ENCODE data around the gene ZNF556. TPM values are rescaled to one million over a fixed set of nuclear protein-coding genes. Genes with fewer than 3 reads are reported as not detected.
"Not testable (repeated sequence)": the region's sequence is repeated elsewhere in the genome, so short reads cannot be mapped to it uniquely, and the experiment has no call there.

Gene ZNF556
- total RNA-seq, 1 donor from 2014 or later = not detected

- Mint-ChIP-seq H3K9me3 (ENCODE audit: unreplicated experiment) (peaks cover 4% of the 10 kb centered on the region), H3K4me3 (ENCODE audit: unreplicated experiment) (no peak overlapping the region), H3K4me1 (ENCODE audit: low read depth, unreplicated experiment) (no peaks in the 10 kb centered on the region), H3K27me3 (ENCODE audit: unreplicated experiment) (no peaks in the 10 kb centered on the region), H3K36me3 (ENCODE audit: unreplicated experiment) (no peaks in the 10 kb centered on the region), H3K27ac (ENCODE audit: unreplicated experiment) (no peak overlapping the region)
- no peak for DNase-seq
- TF ChIP-seq, protein P1, sequence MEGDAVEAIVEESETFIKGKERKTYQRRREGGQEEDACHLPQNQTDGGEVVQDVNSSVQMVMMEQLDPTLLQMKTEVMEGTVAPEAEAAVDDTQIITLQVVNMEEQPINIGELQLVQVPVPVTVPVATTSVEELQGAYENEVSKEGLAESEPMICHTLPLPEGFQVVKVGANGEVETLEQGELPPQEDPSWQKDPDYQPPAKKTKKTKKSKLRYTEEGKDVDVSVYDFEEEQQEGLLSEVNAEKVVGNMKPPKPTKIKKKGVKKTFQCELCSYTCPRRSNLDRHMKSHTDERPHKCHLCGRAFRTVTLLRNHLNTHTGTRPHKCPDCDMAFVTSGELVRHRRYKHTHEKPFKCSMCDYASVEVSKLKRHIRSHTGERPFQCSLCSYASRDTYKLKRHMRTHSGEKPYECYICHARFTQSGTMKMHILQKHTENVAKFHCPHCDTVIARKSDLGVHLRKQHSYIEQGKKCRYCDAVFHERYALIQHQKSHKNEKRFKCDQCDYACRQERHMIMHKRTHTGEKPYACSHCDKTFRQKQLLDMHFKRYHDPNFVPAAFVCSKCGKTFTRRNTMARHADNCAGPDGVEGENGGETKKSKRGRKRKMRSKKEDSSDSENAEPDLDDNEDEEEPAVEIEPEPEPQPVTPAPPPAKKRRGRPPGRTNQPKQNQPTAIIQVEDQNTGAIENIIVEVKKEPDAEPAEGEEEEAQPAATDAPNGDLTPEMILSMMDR (IDR thresholded peaks at IDR 0.05; ENCODE audit: partially characterized antibody, unreplicated experiment) = no peak
Measured at GRCh38 chr19:2883686-2884439, 16.7 kb downstream of the ZNF556 start.

DNA sequence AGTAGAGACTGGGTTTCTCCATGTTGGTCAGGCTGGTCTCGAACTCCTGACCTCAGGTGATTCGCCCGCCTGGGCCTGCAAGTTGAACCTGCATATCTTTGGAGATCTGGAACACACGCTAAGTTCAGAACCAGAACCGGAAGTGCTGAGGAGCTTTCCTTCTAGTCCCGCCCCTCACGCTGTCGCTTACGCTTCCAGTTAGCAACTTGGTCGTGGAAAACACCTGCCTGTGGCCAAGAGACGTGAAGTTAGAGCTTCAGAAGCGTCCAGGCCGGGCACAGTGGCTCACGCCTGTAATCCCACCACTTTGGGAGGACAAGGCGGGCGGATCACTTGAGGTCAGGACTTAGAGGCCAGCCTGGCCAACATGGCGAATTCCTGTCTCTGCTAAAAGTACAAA is 18.6 kb downstream of the ZNF556 start:
- H3K9me3 Mint-ChIP-seq (ENCODE audit: unreplicated experiment) = peaks cover 5% of the 10 kb centered on the region
- DNase-seq = no peak
- no peaks in the 10 kb centered on the region for H3K36me3 Mint-ChIP-seq (ENCODE audit: unreplicated experiment)
- TF ChIP-seq, protein P1 (IDR thresholded peaks at IDR 0.05; ENCODE audit: partially characterized antibody, unreplicated experiment) = no peak
- H3K27me3 Mint-ChIP-seq (ENCODE audit: unreplicated experiment) = no peaks in the 10 kb centered on the region
- no peak overlapping the region for H3K27ac Mint-ChIP-seq (ENCODE audit: unreplicated experiment)
- no peak overlapping the region for H3K4me3 Mint-ChIP-seq (ENCODE audit: unreplicated experiment)
- no peaks in the 10 kb centered on the region for H3K4me1 Mint-ChIP-seq (ENCODE audit: low read depth, unreplicated experiment)

- H3K9me3 Mint-ChIP-seq (ENCODE audit: unreplicated experiment) = peaks cover 5% of the 10 kb centered on the region
- no peaks in the 10 kb centered on the region for H3K27me3 Mint-ChIP-seq (ENCODE audit: unreplicated experiment)
- DNase-seq = no peak
- H3K27ac Mint-ChIP-seq (ENCODE audit: unreplicated experiment) = no peak overlapping the region
- TF ChIP-seq, protein P1 (IDR thresholded peaks at IDR 0.05; ENCODE audit: partially characterized antibody, unreplicated experiment) = peak; percentile 62
- no peaks in the 10 kb centered on the region for H3K4me1 Mint-ChIP-seq (ENCODE audit: low read depth, unreplicated experiment)
- no peak overlapping the region for H3K4me3 Mint-ChIP-seq (ENCODE audit: unreplicated experiment)
- H3K36me3 Mint-ChIP-seq (ENCODE audit: unreplicated experiment) = no peaks in the 10 kb centered on the region
Measured at GRCh38 chr19:2887391-2887914, 20.3 kb downstream of the ZNF556 start.

GRCh38 chr19:2888731-2889224 is 21.6 kb downstream of the ZNF556 start:
- H3K36me3 Mint-ChIP-seq (ENCODE audit: unreplicated experiment) = no peaks in the 10 kb centered on the region
- H3K27ac Mint-ChIP-seq (ENCODE audit: unreplicated experiment) = no peak overlapping the region
- no peaks in the 10 kb centered on the region for H3K27me3 Mint-ChIP-seq (ENCODE audit: unreplicated experiment)
- peaks cover 4% of the 10 kb centered on the region for H3K9me3 Mint-ChIP-seq (ENCODE audit: unreplicated experiment)
- H3K4me1 Mint-ChIP-seq (ENCODE audit: low read depth, unreplicated experiment) = no peaks in the 10 kb centered on the region
- H3K4me3 Mint-ChIP-seq (ENCODE audit: unreplicated experiment) = no peak overlapping the region
- no peak for DNase-seq
- TF ChIP-seq, protein P1 (IDR thresholded peaks at IDR 0.05; ENCODE audit: partially characterized antibody, unreplicated experiment) = no peak

GRCh38 chr19:2890531-2890930 is 23.4 kb downstream of the ZNF556 start:
- H3K27me3 Mint-ChIP-seq (ENCODE audit: unreplicated experiment); H3K4me1 Mint-ChIP-seq (ENCODE audit: low read depth, unreplicated experiment); H3K36me3 Mint-ChIP-seq (ENCODE audit: unreplicated experiment); H3K4me3 Mint-ChIP-seq (ENCODE audit: unreplicated experiment); H3K9me3 Mint-ChIP-seq (ENCODE audit: unreplicated experiment); DNase-seq; H3K27ac Mint-ChIP-seq (ENCODE audit: unreplicated experiment): not testable (repeated sequence)

Measured in glutamatergic neuron (in vitro differentiated cells).